Fibroblast of gingiva (primary cell): ENCODE data around the gene RNF123.

Source experiments
- DNase-seq: peaks from one replicate; pipeline ENCODE4 v3.0.0-alpha.2; 2011; ENCODE audit warnings: low read depth

The RNF123 gene

DNA sequence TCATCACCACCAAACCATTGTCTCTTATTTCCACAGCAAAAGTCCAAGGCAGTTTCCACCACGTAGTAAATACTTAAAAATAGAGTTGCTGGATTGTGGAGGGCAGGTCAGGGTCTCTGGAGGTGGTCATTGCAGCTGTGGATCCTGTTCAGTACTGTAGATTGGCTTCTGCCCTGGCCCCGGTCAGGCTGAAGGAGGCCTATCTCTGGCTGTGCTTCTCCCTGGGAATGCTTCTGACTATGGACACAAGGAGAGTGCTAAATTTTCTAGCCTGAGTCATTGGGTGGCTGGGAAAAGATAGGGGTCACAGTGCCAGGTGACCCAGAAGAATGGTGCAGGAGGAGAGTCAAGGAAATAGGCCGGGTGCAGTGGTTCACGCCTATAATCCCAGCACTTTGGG, 60.7 kb downstream of the RNF123 start:
- no peak for DNase-seq

GRCh38 chr3:49751501-49751900, 62.1 kb downstream of the RNF123 start:
- no peak for DNase-seq

GRCh38 chr3:49754536-49754935, 65.2 kb downstream of the RNF123 start:
- DNase-seq, result no peak

GRCh38 chr3:49756036-49756435, 66.7 kb downstream of the RNF123 start:
- DNase-seq, result no peak

- DNase-seq, result no peak
Measured at GRCh38 chr3:49757197-49757596, 67.8 kb downstream of the RNF123 start.

DNA sequence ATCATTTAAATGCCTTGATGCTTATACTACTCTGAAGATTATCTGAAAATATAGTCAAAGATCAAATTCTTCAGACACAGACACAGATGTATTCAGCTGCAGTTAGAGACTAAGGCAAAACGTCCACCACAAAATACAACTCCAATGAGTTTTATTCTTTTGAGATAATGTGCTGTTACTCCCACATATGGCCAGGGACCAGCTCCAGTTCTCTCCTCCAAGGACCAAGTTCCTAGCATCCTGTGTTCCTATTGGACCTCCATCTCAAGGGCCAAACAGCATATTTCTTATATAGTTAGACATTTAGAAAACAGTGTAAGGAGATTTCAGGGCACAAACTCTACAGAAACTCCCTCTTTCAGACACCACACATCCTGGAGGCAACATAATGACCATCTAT, 69.9 kb downstream of the RNF123 start:
- no peak for DNase-seq

DNA sequence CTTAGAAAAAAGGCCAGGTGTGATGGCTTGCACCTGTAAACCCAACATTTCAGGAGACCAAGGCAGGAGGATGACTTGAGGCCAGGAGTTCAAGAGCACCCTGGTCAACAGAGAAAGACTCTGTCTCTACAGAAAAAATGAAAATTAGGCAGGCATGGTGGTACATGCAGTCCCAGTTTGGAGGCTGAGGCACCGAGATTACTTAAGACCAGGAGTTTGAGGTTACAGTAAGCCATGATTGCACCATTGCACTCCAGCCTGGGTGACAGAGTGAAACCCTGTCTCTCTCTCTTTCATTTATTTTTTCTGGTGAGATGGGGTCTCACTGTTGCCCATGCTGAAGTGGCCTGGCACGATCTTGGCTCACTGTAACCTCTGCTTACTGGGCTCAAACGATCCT, 72.3 kb downstream of the RNF123 start:
- no peak for DNase-seq

- no peak for DNase-seq
Measured at GRCh38 chr3:49763981-49764380, 74.6 kb downstream of the RNF123 start.

GRCh38 chr3:49769286-49769915, 80.0 kb downstream of the RNF123 start:
- DNase-seq, result no peak

DNA sequence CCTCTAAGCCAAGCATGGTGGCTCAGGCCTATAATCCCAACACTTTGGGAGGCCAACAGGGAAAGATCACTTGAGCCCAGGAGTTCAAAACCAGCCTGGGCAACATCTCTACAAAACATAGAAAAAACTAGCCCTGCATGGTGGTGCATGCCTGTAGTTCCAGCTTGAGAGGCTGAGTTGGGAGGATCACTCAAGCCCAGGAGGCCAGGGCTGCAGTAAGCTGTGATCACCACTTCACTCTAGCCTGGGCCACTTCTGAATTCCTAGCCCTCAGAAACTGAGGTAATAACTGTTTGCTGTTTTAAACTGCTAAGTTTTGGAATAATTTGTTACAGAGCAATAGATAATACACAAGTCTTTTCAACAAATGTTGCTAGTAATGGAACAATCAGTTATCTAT, 80.6 kb downstream of the RNF123 start:
- DNase-seq, result no peak
